ENCODE measurements around the gene TRIP13.
"Not testable (repeated sequence)": the region's sequence is repeated elsewhere in the genome, so short reads cannot be mapped to it uniquely, and the experiment has no call there.

Gene TRIP13

GRCh38 chr5:921456-922435 is 29.1 kb downstream of the TRIP13 start:
- no peak for DNase-seq

GRCh38 chr5:922436-923280 is 30.0 kb downstream of the TRIP13 start:
- no peak for DNase-seq

- peak; percentile 81 to 87 for DNase-seq
Measured at GRCh38 chr5:923281-923873, 30.7 kb downstream of the TRIP13 start.

GRCh38 chr5:926417-927171 is 33.9 kb downstream of the TRIP13 start:
- no peak for DNase-seq

- no peak for DNase-seq
Measured at GRCh38 chr5:927172-928015, 34.7 kb downstream of the TRIP13 start.

GRCh38 chr5:929182-929581 is 36.5 kb downstream of the TRIP13 start:
- not testable (repeated sequence) for DNase-seq

- no peak for DNase-seq
Measured at GRCh38 chr5:929596-929995, 36.9 kb downstream of the TRIP13 start.

GRCh38 chr5:930866-931265 is 38.2 kb downstream of the TRIP13 start:
- no peak for DNase-seq

- no peak for DNase-seq
Measured at GRCh38 chr5:931570-932145, 39.0 kb downstream of the TRIP13 start.

- DNase-seq = no peak
Measured at GRCh38 chr5:932151-932627, 39.5 kb downstream of the TRIP13 start.

- DNase-seq = no peak
Measured at GRCh38 chr5:932628-933250, 40.1 kb downstream of the TRIP13 start.

GRCh38 chr5:933251-933861 is 40.7 kb downstream of the TRIP13 start:
- no peak for DNase-seq

GRCh38 chr5:933951-934350 is 41.3 kb downstream of the TRIP13 start:
- DNase-seq = not testable (repeated sequence)

GRCh38 chr5:934381-934967 is 41.8 kb downstream of the TRIP13 start:
- DNase-seq = not testable (repeated sequence)

GRCh38 chr5:935510-936084 is 42.9 kb downstream of the TRIP13 start:
- DNase-seq = no peak

GRCh38 chr5:936149-937144 is 43.8 kb downstream of the TRIP13 start:
- no peak for DNase-seq

- DNase-seq = no peak
Measured at GRCh38 chr5:937151-937924, 44.7 kb downstream of the TRIP13 start.

Measured in SHP77 (cell line).